A549 (cell line): ENCODE results near the gene ANKRD37.

Experiments
- EHMT2 ChIP-seq: fragments of 200-600 bp; sonication (generic); IDR thresholded peaks from 2 replicates; pipeline ENCODE4 v1.6.1; 2016; ENCODE audit warnings: antibody characterized with exemption, low read depth, mild to moderate bottlenecking, moderate library complexity
- TF ChIP-seq, protein P1 (sequence below): fragments of >200 bp; sonication (Bioruptor Twin); formaldehyde crosslinking; IDR thresholded peaks from 3 replicates; pipeline ENCODE4 v1.5.1; 2016
- TF ChIP-seq, protein P2 (sequence below): fragments of 150-350 bp; IDR thresholded peaks from 2 replicates; pipeline ENCODE4 v1.6.1; 2014; ENCODE audit warnings: low read depth, mild to moderate bottlenecking, low read length

DNA sequence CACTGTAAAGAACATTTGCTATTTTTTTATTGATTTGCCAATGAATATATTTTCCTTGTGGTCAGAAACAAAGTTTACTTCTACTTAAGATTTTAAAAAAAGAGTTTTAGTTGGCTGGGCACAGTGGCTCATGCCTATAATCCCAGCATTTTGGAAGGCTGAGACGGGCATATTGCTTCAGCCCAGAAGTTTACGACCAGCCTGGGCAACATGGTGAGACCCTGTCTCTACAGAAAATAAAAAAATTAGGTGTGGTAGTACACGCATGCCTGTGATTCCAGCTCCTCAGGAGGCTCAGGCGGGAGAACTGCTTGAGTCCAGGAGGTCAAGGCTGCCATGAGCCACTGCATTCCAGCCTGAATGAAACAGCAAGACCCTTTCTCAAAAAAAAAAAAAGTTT, 37.7 kb upstream of the ANKRD37 start:
- no peak for TF ChIP-seq EHMT2
- TF ChIP-seq, protein P1, sequence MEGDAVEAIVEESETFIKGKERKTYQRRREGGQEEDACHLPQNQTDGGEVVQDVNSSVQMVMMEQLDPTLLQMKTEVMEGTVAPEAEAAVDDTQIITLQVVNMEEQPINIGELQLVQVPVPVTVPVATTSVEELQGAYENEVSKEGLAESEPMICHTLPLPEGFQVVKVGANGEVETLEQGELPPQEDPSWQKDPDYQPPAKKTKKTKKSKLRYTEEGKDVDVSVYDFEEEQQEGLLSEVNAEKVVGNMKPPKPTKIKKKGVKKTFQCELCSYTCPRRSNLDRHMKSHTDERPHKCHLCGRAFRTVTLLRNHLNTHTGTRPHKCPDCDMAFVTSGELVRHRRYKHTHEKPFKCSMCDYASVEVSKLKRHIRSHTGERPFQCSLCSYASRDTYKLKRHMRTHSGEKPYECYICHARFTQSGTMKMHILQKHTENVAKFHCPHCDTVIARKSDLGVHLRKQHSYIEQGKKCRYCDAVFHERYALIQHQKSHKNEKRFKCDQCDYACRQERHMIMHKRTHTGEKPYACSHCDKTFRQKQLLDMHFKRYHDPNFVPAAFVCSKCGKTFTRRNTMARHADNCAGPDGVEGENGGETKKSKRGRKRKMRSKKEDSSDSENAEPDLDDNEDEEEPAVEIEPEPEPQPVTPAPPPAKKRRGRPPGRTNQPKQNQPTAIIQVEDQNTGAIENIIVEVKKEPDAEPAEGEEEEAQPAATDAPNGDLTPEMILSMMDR, result no peak
- TF ChIP-seq, protein P2, sequence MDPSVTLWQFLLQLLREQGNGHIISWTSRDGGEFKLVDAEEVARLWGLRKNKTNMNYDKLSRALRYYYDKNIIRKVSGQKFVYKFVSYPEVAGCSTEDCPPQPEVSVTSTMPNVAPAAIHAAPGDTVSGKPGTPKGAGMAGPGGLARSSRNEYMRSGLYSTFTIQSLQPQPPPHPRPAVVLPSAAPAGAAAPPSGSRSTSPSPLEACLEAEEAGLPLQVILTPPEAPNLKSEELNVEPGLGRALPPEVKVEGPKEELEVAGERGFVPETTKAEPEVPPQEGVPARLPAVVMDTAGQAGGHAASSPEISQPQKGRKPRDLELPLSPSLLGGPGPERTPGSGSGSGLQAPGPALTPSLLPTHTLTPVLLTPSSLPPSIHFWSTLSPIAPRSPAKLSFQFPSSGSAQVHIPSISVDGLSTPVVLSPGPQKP, result no peak
